C1 segment of cervical spinal cord (tissue), 14 donors: ENCODE data around the gene ATP2A2.
A peak's percentile ranks its signal among the peaks of the same experiment; 100 is the strongest.
"Not testable (repeated sequence)": the region's sequence is repeated elsewhere in the genome, so short reads cannot be mapped to it uniquely, and the experiment has no call there.

Experiments
- DNase-seq, 14 donors: peaks; one replicate each; lab custom pipeline; 2025; lab: John Stamatoyannopoulos, UW

Gene ATP2A2

DNA sequence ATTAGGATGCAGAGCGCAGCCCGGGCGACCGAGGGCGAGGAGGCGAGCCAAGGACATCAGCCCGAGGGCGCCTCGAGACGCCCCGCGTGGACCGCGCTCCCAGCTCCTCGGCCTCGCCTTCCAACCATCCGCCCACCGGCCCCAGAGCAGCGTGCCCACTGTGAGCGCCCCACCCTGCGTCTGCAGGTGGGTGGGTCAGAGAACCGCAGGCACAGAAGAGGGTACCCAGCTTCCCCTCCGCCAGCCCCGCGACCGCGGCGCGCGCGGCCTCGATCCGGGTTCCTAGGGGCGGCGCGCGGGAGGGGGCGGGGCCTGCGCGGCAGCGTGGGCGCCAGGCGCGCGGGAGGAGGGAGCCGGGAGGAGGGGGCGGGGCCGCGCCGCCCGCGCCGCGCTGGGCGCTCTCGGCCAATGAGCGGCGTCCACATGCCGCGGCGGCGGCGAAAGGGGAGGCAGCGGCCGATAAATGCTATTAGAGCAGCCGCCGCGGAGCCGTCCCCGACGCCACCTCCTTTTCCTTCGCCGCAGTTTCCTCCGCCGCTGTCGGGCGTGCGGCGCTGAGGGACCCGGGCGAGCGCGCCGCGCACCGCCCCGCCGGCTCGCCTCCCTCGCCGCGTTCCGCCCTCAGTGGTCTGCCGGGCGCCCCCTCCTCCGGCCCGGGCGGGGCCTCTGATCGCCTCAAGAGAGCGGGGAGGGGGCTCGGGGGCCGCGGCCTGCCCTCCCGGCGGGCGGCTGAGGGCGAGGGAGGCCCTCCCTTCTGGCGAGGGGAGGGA, at the start of gene ATP2A2:
Gene ATP2A2 (plus strand): TSS at position 469 of the 770 bp plus-strand sequence. CDS start 543 bp downstream, outside the sequence.
- peak; percentile 48 to 96 (median 79) for DNase-seq

- no peak for DNase-seq
Measured at GRCh38 chr12:110233212-110233903, 47.7 kb upstream of the ATP2A2 start.

DNA sequence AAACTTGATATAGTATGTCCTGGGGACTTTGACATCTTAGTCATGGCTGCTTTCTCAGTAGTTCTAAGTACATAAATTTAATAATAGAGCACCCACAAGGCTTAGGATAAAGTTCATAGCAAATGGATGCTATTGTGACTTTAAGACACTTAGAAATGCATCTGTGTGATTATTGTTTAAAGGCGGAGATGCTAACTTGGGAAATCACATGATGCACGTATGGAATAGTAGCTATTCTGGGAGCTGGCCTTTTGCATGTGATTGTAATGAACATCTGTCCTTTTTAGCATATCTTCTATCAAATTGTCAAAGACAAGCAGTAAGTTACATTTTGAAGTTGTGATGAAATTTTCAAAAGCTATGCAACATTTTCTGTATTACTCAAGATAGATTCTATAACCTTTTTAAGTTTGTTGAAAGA, 46.7 kb upstream of the ATP2A2 start:
- DNase-seq, result no peak

DNA sequence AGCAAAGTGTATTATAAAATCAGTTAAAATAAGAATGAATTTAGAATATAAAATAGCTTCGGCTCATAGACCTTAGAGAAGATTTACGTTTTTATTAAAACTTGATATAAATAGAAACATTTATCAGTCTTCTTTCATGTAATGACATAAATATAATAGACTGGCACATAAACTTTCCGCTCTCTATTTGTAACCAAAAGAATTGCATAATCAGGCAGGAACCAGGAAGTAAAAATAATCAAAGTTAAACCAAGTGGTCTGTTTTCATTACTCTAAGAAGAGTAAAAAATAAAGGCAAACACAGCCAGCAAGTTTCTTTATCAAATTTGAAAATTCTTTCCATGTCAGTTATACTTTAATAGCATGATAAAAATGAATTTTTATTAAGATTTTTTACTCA, 46.3 kb upstream of the ATP2A2 start:
- DNase-seq, result no peak

DNA sequence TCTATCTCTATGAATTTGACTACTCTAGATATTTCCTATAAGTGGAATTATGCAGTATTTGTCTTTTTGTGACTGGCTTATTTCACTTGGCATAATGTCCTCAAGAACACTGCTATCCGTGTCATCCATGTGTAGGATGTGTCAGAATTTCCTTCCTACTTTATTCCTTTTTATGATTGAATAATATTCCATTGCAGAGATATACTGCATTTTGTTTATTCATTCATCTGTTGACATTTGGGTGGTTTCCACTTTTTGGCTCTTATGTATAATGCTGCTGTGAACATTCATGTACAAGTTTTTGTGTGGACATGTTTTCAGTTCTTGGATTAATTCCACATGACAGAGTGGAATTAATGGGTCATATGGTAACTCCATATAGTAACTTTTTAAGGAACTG, 45.7 kb upstream of the ATP2A2 start:
- no peak for DNase-seq

DNA sequence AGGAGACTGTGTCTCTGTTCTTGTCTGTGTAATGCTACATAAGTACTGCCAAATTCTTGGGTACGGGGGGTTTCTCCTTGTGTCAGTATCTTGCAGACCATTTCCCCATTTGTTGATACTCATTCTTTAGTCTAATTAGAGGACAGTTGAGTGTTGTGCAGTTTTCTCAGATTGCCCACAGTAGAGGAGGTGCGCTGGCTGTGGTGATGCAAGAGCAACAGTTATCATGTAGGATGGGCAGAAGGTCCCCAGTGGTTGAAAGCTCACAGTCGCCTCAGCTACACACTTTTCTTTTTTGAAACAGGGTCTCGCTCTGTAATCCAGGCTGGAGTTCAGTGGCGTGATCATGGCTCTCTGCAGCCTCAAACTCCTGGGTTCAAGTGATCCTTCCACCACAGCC, 37.8 kb upstream of the ATP2A2 start:
- no peak for DNase-seq

- no peak for DNase-seq
Measured at GRCh38 chr12:110244372-110244771, 36.7 kb upstream of the ATP2A2 start.

DNA sequence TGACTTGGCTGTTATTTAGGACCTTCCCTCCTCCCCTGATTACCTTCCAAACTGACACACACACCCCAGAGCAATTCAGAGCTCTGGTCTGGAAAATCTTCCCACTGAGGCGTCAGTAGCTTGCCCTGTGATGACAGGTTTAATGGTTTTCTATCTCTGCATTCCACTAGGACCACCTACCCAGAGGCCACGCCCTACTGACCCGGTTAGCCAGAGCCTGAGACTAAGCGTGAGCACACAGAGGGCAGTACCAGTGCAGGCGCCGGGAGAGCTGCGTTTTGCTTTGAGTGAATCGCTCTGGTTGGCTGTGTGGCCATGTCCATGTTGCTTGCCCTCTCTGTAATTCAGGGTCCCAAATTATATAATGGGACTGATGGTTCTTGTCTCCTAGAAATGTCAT, 36.2 kb upstream of the ATP2A2 start:
- no peak for DNase-seq

DNA sequence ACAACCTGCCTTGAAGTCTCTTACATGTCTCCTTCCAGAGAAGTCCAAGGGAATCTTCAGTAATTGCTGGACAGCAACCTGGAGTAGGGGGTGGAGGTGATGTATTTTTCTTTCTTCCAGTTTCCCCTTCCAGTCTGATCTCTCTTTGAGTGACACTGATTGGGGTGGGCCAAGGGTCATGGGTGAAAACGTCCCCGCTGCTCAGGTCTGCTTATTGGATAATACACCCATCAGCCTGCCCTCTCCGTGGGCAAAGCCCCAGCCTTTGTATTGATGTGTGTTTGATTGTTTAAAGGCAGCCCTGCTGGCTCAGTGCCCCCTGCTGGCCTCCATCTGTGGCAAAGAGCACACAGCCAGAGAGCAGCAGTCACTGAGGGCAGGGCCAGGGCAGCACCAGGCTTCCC, 35.7 kb upstream of the ATP2A2 start:
- peak in 2 of 14 donors; percentile 6 to 8 for DNase-seq

GRCh38 chr12:110246636-110247339, 34.3 kb upstream of the ATP2A2 start:
- DNase-seq, result no peak

DNA sequence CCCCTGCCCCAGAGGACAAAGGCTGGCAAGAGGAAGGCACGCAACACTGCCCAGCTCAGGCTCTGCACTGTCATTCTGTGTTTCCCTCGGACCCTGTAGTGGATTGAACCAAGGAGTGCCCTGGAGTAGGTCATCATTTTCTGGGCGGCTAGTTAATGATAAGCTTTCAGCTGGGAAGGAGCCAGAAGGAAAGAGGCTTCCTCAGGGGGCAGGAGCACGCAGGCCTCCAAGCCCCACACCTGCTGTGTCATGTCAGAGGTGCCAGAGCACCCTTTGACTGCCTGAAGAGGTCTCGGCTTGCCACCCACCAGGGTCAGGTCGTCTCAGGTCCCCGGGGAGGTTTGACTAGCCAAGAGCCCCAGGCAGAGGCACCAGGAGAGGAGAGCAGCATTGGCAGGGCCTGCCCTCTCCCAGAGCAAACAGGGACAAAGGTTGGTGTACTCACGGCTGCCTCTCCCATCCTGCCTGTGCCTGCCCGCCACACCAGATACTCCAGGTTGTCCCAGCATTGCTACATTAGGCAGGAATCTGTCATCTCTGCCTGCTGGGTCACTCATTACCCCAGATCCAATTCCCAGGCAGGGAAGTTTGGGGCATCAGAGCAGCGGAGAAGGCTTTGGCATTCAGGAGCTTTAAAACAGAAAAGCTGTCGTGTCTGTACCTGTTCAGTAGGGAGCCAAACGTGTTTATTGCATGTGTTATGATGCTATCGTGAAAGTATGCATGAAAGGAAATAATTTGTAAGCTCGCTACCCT, 33.5 kb upstream of the ATP2A2 start:
- DNase-seq, result peak in 2 of 14 donors; percentile 3 to 7

GRCh38 chr12:110248096-110248447, 33.0 kb upstream of the ATP2A2 start:
- peak in 1 of 14 donors; percentile 4 for DNase-seq

- DNase-seq, result no peak
Measured at GRCh38 chr12:110249105-110249504, 31.9 kb upstream of the ATP2A2 start.

DNA sequence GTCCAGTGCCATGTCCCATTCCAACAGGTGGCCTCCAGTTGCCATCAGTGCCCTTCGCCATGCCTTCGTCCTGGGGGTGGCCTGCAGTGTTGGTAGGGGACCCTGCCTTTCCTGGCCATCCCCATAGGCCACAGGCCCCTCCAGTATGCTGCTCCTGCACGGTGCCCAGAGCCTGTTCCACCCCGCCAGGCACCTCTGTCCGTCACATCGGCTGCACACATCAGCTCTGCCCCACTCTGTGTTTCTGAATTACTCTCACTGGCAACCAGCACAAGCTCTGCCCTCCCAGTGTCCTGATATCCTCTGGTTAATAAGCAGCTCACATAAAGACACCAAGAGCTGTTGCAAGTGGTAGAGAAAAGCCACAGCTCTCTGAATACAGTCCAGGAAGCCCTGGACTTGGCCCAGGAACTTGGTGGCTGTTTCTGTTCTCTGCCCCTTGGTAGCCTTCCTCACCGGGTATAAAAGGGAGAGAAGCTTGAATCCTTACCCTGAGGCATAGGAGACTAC, 31.3 kb upstream of the ATP2A2 start:
- peak in 7 of 14 donors; percentile 8 to 33 (median 19) for DNase-seq

- no peak for DNase-seq
Measured at GRCh38 chr12:110251381-110251780, 29.7 kb upstream of the ATP2A2 start.

DNA sequence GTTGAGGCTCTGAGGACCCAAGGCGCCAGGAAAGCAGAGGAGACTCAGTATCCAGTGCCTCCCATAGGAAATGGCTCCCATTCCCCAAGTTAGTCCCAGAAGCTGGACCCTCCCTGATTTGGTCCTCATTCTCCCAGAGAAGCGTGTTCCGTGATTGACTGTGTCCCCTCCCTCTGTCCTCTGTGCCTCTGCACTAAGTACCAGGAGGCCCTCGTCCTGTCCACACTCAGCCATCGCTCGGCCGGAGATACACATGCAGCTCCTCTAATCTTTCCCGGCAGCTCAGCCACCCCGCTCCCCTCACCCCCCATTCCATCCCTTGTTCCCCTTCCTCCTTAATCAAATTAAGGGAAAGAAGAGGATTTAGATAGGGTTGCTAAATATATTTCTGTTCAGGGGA, 28.3 kb upstream of the ATP2A2 start:
- DNase-seq, result no peak

GRCh38 chr12:110253176-110253575, 27.9 kb upstream of the ATP2A2 start:
- peak in 3 of 14 donors; percentile 4 to 23 (median 6) for DNase-seq

DNA sequence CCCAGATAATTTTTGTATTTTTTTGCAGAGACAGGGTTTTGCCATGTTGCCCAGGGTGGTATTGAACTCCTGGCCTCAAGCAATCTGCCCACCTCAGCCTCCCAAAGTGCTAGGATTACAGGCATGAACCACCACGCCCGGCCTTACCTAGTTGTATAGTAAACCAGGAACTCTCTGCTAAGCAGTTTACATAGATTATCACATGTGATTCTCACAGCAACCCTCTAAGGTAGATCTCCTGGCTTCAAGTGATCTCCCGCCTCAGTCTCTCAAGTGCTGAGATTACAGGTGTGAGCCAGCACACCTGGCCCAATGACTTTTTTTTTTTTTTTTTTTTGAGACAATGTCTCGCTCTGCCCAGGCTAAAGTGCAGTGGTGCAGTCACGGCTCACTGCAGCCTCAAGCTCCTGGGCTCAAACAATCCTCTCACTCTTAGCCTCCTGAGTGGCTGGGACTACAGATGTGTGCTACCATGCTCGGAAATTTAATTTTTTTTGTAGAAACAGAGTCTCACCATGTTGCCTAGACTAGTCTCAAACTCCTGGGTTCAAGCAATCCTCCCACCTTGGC, 26.0 kb upstream of the ATP2A2 start:
- DNase-seq, result no peak

DNA sequence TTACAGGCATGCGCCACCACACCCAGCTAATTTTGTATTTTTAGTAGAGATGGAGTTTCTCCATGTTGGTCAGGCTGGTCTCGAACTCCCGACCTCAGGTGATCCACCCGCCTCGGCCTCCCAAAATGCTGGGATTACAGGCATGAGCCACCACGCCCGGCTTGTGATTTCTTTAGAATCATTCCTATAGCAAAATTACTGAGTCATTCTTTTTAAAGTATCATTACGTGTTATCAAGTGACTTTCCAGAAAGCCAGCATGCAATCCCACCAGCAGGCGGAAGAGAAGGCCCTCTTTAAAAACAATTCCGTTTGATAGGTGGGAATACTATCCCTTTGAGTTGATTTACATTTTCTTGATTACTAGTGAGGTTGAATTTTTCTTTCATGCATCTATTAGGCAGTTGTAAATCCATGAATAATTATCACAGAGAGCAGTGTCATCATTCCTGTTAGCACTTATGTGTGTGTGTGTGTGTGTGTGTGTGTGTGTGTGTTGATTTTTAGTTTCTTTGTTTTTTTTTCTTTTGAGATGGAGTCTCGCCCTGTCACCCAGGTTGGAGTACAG, 25.1 kb upstream of the ATP2A2 start:
- DNase-seq, result not testable (repeated sequence)

DNA sequence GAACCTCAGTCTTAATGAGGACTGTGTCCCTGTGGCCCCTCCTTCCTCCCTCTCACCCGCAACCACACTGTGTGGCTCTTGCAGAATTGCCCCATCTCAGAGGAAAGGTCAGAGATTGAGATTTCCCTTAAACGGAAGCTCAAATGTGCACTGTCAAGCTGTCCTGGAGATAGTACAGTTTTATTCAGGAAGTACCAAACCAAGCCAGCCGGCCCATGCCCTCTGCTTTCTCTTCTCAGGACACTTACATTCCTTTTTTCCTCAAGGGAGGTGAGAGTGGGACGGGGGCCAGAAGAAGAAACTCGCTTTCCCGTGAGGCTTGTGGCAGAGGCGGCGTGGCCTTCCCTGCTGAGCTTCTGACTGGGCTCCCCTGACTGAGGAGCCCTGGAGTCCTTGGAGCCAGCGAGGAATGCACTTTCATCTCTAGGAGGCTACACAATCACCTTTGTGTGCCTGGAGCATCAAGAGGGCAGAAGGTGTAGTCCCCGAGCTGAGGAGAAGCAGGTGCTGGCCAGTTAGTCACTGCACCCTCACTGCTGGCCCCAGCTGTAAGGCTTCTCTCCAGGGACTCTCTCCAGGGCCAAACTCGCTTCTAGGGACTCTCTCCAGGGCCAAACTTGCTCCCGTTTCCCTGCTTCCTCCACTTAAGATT, 24.1 kb upstream of the ATP2A2 start:
- no peak for DNase-seq
